ENCODE results near the gene SBF2.

The SBF2 gene

DNA sequence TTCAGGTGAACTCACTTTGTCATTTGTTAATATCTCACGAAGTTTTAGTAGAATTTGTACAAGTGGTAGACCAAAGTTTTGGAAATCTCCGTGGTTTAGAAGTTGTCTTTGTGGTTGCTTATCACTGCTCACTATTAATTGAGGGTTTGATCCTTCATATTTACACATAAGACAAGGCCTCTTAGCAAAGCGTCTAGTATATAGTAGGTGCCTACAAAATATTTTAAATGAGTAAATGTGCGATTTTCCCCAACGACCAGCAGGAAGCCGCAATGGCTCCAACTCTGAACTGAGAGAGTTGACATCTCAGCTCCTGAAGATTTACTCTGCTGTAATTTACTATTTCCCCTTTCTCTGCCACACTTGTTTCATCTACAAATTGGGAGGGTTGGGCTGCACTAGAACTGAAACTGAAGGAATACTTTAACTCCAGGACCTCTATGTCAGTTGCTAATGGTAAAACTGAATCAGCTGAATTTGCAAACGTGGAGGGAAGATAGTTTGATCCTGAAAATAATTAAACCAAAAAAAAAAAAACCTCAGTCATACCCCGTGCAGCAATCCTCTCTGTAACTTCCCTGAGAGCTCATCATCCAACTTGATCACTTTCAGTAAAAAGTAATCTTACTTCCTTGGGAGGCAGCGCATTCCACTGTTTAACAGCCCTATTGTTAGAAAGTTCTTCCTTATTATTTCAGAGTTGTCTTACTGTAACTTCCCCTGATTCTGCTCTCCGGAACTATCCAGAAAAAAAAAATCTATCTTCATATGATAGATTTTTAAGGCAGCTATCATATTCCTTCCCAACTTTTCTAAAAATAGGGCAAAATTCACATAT lies 1.3 kb upstream of the SBF2 start:
- no peak for TF ChIP-seq FOXP2 (optimal IDR thresholded peaks at IDR 0.05; ENCODE audit: borderline replicate concordance, extremely low read depth, extremely low read length, insufficient read depth)
- TF ChIP-seq TAF1 (IDR thresholded peaks at IDR 0.05; ENCODE audit: borderline replicate concordance, insufficient read depth, low read length), result no peak
- TF ChIP-seq POLR2AphosphoS5 (IDR thresholded peaks at IDR 0.05; ENCODE audit: low read depth, low read length), result no peak

DNA sequence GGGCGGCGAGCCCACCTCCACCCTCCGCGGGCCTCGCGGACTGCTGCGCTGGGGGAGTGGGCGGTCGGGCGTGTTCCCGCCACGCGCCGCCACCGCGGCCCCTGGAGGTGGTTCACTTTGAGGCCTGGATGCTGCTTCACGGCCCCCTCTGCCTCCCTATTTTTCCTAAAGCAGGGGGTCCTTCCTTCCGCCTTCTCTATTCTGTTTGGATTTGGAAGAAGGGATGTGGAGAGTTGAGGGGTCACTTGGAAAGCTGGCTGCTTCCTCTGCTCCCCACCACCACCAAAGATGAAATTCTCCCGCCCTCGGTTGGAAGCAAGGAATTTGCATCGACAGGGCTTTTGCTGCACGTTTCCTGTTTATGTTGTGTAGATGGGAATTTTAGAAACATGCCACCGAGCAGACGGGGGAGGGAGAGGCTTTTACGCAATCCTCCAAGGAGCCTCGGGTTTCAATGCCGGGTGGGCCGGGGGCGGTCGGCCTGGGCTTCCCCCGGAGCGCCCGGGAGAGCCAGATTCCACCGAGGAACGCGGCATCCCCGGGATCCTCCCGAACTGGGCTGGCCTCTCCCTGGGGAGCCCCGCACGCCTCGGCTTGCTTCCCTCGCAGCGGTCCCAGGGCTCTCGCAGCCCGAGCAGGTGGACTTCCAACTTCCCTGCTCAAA lies 403 bp upstream of the SBF2 start:
- no peak for TF ChIP-seq SIN3A (IDR thresholded peaks at IDR 0.05; ENCODE audit: borderline replicate concordance, insufficient read depth, low read length)
- TF ChIP-seq, protein P1, sequence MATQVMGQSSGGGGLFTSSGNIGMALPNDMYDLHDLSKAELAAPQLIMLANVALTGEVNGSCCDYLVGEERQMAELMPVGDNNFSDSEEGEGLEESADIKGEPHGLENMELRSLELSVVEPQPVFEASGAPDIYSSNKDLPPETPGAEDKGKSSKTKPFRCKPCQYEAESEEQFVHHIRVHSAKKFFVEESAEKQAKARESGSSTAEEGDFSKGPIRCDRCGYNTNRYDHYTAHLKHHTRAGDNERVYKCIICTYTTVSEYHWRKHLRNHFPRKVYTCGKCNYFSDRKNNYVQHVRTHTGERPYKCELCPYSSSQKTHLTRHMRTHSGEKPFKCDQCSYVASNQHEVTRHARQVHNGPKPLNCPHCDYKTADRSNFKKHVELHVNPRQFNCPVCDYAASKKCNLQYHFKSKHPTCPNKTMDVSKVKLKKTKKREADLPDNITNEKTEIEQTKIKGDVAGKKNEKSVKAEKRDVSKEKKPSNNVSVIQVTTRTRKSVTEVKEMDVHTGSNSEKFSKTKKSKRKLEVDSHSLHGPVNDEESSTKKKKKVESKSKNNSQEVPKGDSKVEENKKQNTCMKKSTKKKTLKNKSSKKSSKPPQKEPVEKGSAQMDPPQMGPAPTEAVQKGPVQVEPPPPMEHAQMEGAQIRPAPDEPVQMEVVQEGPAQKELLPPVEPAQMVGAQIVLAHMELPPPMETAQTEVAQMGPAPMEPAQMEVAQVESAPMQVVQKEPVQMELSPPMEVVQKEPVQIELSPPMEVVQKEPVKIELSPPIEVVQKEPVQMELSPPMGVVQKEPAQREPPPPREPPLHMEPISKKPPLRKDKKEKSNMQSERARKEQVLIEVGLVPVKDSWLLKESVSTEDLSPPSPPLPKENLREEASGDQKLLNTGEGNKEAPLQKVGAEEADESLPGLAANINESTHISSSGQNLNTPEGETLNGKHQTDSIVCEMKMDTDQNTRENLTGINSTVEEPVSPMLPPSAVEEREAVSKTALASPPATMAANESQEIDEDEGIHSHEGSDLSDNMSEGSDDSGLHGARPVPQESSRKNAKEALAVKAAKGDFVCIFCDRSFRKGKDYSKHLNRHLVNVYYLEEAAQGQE (IDR thresholded peaks at IDR 0.05; ENCODE audit: insufficient read depth in 1 of 2, low read depth in 2 of 2, low read length in 2 of 2), result no peak
- peak; percentile 47 for TF ChIP-seq FOXP2 (optimal IDR thresholded peaks at IDR 0.05; ENCODE audit: borderline replicate concordance, extremely low read depth, extremely low read length, insufficient read depth)
- no peak for TF ChIP-seq TAF1 (IDR thresholded peaks at IDR 0.05; ENCODE audit: borderline replicate concordance, insufficient read depth, low read length)

DNA sequence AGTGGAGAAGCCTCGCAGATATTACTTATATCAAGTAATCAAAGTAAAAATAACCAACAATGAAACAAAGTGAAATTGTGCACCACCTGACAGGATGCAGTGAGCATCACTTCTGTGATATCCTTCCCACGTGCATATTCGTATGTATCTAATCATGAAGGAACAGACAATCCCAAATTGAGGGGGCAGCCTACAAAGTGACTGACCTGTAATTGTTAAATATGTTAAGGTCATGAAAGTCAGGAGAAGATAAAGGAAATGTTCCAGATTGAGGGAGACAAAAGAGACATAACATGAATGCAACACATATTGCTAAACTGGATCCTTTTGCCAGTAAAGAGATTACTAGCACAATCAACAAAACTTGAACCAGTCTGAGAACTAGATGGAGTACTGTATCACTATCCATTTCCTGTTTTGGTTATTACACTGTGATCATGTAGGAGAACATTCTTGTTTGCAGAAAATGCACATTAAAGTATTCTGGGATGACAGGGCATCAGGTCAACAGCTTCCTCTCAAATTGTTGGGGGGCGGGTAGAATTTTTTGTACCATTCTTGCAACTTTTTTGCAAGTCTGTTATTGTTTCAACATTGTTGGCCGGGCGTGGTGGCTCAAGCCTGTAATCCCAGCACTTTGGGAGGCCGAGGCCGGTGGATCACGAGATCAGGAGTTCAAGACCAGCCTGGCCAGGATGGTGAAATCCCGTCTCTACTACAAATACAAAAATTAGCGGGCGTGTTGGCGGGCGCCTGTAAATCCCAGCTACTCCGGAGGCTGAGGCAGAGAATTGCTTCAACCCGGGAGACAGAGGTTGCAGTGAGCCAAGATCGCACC lies 2.0 kb downstream of the SBF2 start:
- TF ChIP-seq SIN3A (IDR thresholded peaks at IDR 0.05; ENCODE audit: borderline replicate concordance, insufficient read depth, low read length), result no peak
- TF ChIP-seq POLR2AphosphoS5 (IDR thresholded peaks at IDR 0.05; ENCODE audit: low read depth, low read length), result no peak
- TF ChIP-seq FOXP2 (optimal IDR thresholded peaks at IDR 0.05; ENCODE audit: borderline replicate concordance, extremely low read depth, extremely low read length, insufficient read depth), result no peak
- TF ChIP-seq, protein P1 (IDR thresholded peaks at IDR 0.05; ENCODE audit: insufficient read depth in 1 of 2, low read depth in 2 of 2, low read length in 2 of 2), result no peak
- TF ChIP-seq TAF1 (IDR thresholded peaks at IDR 0.05; ENCODE audit: borderline replicate concordance, insufficient read depth, low read length), result no peak

DNA sequence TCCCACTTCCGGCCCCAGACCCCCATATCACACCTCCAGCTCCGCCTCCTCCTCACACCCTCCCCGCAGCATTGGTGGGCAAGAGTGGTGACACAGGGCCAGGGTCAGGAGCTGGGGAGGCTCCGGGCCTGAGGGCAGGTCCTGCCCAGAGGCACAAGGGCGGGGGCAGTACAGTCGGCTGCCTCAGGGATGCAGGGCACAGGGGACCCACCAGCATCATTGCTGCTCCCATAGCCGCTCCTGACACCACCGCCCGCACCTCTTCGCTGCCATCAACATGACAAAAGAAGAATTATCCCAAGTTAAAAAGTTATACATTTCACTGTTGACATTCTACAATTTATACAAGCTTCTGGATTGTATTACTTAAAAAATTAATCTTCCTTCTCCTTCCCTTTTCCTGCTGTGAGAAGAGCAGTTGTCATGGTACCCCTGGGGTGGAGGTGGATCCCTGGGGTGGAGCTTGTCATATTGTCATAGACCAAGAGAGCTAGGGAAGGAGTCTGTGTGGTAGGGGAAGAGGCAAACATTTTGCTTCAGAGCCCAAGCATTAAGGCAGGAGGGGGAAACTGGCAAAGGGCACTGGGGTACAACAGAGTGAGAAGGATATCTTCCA lies 4.1 kb downstream of the SBF2 start:
- TF ChIP-seq POLR2AphosphoS5 (IDR thresholded peaks at IDR 0.05; ENCODE audit: low read depth, low read length), result no peak
- no peak for TF ChIP-seq TAF1 (IDR thresholded peaks at IDR 0.05; ENCODE audit: borderline replicate concordance, insufficient read depth, low read length)

DNA sequence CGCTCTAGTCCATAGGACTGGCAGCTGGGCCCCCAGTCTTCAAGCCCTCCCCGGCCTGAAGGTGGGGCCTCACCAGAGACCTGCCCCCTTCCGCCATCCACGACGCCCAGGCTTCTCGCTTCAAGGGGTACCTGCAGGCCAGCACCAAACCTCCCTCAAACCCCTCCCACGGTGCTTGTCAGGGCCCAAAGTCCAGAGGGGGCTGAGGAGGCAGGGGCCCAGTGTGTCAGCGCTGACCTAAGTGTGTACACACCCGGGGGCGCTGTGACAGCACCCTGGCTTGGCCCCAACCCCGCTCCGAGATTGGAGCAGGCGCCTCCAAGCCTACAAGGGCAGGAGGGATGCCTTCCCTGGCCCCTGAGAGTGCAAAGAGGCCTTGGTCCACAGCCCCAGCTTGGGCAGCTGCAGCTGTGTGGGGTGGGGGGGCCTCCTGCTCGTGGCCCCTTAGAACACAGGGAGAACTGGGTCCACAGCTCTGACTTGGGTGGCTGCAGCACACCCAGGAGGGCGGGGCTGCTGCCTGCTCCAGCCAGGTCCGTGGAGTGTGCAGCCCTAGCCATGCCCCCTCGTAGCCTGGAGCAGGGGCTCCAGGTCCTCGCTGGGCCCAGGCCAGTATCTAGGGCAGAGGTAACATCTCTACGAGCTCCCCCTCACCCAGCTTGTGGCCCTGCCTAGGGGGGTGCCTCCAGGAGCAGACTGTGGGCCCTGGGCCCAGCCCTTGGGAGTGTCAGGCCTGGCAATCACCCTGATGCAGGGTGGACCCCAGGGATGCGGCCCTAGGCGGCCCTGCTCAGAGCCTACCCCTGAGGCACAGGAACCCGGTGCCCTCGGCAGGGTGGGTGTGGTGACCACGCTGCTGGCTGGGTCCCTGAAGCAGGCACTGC lies 4.9 kb downstream of the SBF2 start:
- TF ChIP-seq FOXP2 (optimal IDR thresholded peaks at IDR 0.05; ENCODE audit: borderline replicate concordance, extremely low read depth, extremely low read length, insufficient read depth) (no peak), POLR2AphosphoS5 (IDR thresholded peaks at IDR 0.05; ENCODE audit: low read depth, low read length) (no peak), TAF1 (IDR thresholded peaks at IDR 0.05; ENCODE audit: borderline replicate concordance, insufficient read depth, low read length) (no peak), SIN3A (IDR thresholded peaks at IDR 0.05; ENCODE audit: borderline replicate concordance, insufficient read depth, low read length) (no peak)
- TF ChIP-seq, protein P1 (IDR thresholded peaks at IDR 0.05; ENCODE audit: insufficient read depth in 1 of 2, low read depth in 2 of 2, low read length in 2 of 2), result no peak

All from PFSK-1 (cell line).